ENCODE data around the gene BMS1.
"Not testable (repeated sequence)": the region's sequence is repeated elsewhere in the genome, so short reads cannot be mapped to it uniquely, and the experiment has no call there.

BMS1 gene, protein sequence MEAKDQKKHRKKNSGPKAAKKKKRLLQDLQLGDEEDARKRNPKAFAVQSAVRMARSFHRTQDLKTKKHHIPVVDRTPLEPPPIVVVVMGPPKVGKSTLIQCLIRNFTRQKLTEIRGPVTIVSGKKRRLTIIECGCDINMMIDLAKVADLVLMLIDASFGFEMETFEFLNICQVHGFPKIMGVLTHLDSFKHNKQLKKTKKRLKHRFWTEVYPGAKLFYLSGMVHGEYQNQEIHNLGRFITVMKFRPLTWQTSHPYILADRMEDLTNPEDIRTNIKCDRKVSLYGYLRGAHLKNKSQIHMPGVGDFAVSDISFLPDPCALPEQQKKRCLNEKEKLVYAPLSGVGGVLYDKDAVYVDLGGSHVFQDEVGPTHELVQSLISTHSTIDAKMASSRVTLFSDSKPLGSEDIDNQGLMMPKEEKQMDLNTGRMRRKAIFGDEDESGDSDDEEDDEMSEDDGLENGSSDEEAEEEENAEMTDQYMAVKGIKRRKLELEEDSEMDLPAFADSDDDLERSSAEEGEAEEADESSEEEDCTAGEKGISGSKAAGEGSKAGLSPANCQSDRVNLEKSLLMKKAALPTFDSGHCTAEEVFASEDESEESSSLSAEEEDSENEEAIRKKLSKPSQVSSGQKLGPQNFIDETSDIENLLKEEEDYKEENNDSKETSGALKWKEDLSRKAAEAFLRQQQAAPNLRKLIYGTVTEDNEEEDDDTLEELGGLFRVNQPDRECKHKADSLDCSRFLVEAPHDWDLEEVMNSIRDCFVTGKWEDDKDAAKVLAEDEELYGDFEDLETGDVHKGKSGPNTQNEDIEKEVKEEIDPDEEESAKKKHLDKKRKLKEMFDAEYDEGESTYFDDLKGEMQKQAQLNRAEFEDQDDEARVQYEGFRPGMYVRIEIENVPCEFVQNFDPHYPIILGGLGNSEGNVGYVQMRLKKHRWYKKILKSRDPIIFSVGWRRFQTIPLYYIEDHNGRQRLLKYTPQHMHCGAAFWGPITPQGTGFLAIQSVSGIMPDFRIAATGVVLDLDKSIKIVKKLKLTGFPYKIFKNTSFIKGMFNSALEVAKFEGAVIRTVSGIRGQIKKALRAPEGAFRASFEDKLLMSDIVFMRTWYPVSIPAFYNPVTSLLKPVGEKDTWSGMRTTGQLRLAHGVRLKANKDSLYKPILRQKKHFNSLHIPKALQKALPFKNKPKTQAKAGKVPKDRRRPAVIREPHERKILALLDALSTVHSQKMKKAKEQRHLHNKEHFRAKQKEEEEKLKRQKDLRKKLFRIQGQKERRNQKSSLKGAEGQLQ

GRCh38 chr10:42782446-42783180 is at the start of gene BMS1:
BMS1 (plus strand) TSS chr10:42782795; CDS start chr10:42784395, 1,600 bp downstream.
- peak; percentile 91 for DNase-seq

- DNase-seq = no peak
Observed at GRCh38 chr10:42734536-42734935, 48.1 kb upstream of the BMS1 start.

- no peak for DNase-seq
Observed at GRCh38 chr10:42738679-42739078, 43.9 kb upstream of the BMS1 start.

GRCh38 chr10:42741536-42741935 is 41.1 kb upstream of the BMS1 start:
- not testable (repeated sequence) for DNase-seq

- no peak for DNase-seq
Observed at GRCh38 chr10:42743697-42744096, 38.9 kb upstream of the BMS1 start.

GRCh38 chr10:42744134-42744701 is 38.4 kb upstream of the BMS1 start:
- no peak for DNase-seq

- DNase-seq = peak; percentile 64
Observed at GRCh38 chr10:42753126-42753506, 29.5 kb upstream of the BMS1 start.

- no peak for DNase-seq
Observed at GRCh38 chr10:42753507-42754154, 29.0 kb upstream of the BMS1 start.

- DNase-seq = peak; percentile 25
Observed at GRCh38 chr10:42754155-42755027, 28.2 kb upstream of the BMS1 start.

GRCh38 chr10:42755028-42755451 is 27.6 kb upstream of the BMS1 start:
- no peak for DNase-seq

DNA sequence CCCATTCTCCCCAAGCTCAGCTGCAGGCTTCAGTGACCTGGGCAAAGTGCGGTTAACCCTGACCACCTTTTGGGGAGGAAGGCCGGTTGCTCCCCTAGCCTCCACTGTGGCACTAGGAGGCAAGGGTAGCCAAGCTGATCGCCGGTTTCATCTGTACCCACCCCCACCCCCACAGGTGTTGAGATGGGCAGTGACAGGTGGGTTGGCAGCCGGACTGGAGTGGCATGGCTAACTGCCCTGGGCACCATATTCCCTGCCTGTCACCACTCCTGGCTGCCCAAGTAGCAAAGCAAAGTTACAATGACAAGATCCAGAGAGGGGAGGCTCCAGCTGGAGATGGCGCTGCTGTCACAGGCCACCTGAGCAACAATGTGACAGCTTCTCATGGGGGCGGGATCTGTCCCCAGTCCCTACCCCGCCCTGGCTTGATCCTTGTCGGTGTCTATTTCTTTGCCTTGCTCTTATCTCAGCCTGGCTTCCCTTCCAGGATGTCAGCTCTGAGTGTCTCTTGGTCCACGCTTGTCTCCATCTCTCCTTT is 27.0 kb upstream of the BMS1 start:
- DNase-seq = no peak

DNA sequence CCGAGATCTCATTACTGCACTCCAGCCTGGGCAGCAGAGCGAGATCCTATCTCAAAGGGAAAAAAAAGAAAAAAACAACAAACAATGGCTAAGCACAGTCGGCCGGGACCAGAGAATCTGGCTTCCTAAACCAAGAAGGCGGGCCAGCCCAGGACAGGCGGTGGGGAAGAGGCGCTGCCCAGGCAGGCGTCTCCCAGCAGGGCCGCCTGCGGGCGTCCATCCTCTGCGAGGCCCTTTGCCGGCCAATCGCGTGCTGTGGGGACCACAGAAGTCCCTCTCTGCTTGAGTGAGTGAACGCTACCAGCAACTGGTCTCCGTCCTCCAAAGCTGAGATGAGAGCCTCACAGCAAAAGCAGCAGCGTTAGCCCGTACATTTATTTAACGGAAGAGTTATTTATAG is 14.7 kb upstream of the BMS1 start:
- no peak for DNase-seq

DNA sequence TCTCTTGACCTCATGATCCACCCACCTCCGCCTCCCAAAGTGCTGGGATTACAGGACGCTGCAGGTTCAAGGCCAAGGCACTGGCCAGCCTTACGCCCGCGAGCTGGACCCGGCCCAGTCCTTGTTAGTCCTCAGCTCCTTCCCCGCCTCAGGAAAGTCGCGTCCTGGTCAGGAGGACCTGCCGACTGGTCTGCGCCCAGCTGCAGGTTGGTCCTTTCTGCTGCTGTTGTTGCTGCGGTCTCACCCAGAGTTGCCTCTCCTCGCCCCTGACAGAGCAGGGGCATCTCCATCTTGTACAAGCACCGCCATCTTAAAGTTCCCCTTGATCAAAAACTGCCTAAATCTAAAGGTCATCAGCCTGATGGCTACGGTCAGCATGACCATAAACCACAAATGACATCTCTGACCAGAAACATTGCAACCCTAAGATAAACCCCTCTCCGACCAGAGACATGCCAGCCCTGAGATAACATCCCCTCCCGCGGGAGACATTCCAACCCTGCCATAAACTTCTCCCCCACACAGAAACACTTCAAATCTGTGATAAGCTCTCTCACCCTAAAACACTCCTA is 13.9 kb upstream of the BMS1 start:
- DNase-seq = no peak

DNA sequence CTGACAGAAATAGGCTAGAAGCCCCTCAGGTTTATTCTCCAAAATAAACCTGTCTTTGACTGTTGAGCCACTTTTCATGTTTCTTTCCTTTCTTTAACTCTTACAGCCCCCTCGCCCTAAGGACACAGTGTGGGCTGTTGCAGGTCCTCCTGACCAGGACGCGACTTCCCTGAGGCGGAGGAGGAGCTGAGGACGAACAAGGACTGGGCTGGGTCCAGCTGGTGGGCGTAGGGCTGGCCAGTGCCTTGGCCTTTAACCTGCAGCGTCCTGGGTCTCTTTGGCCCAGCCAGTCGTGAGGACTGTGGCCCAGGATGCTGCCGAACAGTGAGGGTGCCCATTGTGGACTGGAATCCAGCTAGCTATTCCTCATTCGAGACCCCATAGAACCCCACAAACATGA is 13.4 kb upstream of the BMS1 start:
- DNase-seq = no peak

DNA sequence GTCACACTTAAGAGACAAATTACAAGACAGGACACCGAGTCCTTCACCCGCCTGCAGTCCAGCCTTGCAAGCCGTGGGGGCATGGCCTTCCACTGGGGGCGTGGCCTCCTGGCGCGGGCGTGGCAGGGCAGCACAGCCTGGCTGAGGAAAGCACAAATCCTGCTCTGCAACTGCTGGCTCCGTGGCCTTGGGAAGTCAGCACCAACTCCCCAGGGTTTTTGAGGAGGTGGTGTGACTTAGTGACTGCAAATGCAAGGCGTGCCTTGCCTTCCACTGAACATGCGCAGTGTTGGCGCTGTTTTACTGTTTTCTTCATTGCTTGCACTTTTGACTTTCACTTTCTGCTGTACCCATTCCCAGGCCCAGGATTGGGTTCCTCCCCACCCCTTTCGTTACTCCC is 12.9 kb upstream of the BMS1 start:
- no peak for DNase-seq

DNA sequence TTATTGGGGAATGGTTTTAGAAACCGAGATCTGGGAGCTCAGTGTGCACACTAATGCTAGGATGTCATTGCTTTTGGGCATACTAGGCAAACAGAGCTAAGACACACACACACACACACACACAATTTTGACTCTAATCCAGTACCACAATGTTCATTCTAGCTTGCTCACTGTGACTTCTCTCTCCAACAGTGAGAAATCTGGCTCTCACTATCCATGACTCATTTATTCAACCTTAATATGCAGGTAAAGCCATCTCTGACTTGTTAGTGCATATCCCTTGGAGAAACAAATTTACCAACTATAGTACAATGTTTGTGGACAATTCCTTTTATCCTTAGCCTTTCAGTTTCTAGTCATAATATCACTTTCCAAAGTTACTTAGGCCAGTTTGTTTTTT is 5.9 kb upstream of the BMS1 start:
- no peak for DNase-seq

DNA sequence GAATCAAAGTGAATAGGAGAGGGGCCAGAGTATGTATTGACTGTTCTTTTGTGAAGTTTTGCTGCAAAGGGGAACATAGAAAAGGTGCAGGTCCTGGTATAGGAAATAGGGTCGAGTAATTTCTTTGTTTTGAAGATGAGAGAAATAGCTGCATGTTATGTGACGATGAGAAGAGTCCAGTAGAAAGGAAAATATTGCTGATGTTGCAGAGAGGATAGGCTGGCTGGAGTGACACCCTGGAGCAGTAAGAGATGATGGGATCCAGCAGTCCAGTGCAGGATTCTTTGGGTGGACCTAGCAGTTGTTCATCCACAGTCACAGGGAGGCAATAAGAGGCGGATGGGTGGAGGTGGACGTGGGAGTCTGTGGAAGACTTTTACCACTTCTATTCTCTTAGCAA is 2.1 kb upstream of the BMS1 start:
- no peak for DNase-seq

DNA sequence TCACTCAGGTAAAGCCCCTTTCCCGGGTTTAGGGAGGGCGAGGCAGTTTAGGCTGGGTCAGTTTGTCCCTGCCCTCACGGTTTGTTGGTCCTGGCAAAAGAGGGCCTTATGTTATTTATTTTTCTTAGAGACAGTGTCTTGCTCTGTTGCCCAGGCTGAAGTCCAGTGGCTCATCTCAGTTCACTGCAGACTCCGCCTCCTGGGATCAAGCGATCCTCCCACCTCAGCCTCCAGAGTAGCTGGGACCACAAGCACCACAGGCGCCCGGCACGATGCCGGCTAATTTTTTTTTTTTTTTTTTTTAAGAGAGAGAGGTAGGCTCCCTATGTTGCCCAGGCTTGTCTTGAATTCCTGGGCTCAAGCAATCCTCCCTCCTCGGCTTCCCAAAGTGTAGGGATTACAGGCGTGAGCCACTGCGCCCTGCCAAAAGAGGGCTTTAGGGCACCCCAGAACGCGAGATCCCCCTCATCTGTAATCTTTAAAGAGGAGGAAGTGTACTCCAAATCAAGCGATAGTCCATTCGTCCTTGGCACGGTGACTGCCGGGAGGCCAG is 626 bp upstream of the BMS1 start:
- no peak for DNase-seq

DNA sequence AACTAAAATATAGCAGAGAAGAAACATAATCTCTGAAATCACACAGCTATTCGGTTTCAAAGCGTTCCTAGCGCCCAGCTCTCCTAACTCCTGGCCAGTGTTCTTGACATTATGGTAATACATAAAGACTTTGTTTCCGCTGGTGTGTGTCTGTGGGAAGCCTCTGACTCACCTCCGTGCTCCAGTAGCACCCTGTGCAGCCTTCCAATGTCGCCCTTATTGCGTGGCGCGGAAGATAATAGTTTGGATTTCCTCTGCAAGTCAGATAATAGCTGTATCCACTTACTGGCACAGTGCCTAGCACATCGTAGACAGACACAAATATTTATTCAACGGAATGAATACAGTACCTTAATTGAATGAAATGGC is 570 bp downstream of the BMS1 start:
- peak; percentile 22 for DNase-seq

GRCh38 chr10:42785759-42786158 is 3.2 kb downstream of the BMS1 start:
- DNase-seq = no peak

All from CD4-positive, alpha-beta T cell treated with Interleukin-10 for 1 hour (primary cell).